Erythroblast (primary cell): ENCODE results near the gene TBX19.

Experiments
- GATA1 ChIP-seq: IDR thresholded peaks from 2 replicates; pipeline ENCODE4 v1.6.1; 2011; ENCODE audit warnings: low read depth, mild to moderate bottlenecking, control low read depth, low read length, moderate library complexity
- POLR2A ChIP-seq: IDR thresholded peaks from 2 replicates; pipeline ENCODE4 v1.6.1; 2011; ENCODE audit warnings: mild to moderate bottlenecking, low read length

DNA sequence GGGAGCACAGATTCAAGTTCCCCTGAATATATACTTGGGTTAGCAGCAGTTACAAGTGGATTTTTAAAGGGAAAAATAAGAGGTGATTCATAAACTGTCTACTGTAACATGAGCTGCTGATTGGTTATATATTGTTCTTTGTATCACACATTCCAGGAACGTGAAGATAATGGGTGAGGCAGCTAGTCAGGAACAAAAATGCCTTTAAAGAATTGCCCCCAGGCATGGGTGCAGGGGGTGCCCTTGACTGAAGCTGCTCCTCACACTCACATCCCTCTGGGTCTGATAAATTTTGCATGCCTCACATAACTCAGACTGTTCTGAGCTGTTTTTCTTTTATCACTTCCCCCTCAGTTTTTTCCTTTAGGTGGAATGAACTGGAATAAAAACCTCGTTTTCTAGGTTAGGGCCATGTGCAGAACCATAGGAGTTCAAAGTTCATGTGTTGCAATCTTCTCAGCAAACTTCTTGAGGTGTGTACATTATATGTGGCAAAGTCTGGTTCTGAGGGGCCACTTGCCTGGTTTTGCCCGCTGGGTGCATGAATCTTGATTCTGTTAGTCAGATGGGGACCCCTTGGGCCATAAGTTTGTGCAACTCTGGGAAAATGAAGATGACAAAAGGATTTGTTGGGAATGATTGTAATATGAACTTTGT lies 21.1 kb downstream of the TBX19 start:
- TF ChIP-seq POLR2A (no peak), GATA1 (no peak)
